ENCODE measurements around the gene GABBR2. TPM values are rescaled to one million over a fixed set of nuclear protein-coding genes. Genes with fewer than 3 reads are reported as not detected.

The GABBR2 gene
- total and polyA plus RNA-seq, 2 experiments from 2014 or later: 0.89 to 1.3 TPM

- TF ChIP-seq ZNF462 (CRISPR knock-in tag; IDR thresholded peaks at IDR 0.05) (no peak), CREB1 (CRISPR knock-in tag; IDR thresholded peaks at IDR 0.05; ENCODE audit: low read depth) (no peak), EZH2 (IDR thresholded peaks at IDR 0.05; ENCODE audit: low read depth, unreplicated experiment) (no peak), STAT1 (IDR thresholded peaks at IDR 0.05; ENCODE audit: unreplicated experiment) (no peak)
Observed at GRCh38 chr9:98702340-98702739, 6.4 kb downstream of the GABBR2 start (continued).

DNA sequence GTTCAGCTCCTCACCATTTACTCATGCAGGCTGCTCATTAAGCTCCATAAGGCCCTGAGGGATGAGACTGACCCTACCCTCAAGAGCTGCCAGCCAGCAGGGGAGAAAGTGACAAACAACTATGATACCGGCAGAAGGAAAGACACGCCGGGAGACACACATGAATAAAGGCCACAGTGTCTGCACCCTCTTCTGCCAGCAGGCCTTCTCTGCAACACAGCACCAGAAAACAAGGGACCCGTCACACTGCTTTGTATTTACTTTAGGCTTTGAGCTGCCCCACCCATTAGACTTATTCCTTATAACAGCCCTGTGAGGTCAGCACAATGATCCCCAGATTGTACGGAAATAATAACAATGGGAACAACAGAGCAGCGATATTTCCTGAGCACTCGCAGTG lies 7.2 kb downstream of the GABBR2 start:
- Mint-ChIP-seq H3K9me3 (no peaks in the 10 kb centered on the region; the same call in 2 of the 3 replicates), H3K4me1 (peaks cover under 1% of the 10 kb centered on the region; the same call in 1 of the 3 replicates), H3K4me3 (no peak overlapping the region), H3K27ac (no peak overlapping the region), H3K36me3 (ENCODE audit: low read depth) (no peaks in the 10 kb centered on the region), H3K27me3 (ENCODE audit: insufficient read depth, low read depth, poor library complexity) (peaks cover 24% of the 10 kb centered on the region)
- H4K20me1 ChIP-seq (replicated peaks; ENCODE audit: insufficient read depth): peaks cover 4% of the 10 kb centered on the region; the same call in 1 of the 2 replicates
- no peak overlapping the region for H3K27ac ChIP-seq (ENCODE audit: low read depth)
- H3K9me2 ChIP-seq (ENCODE audit: insufficient read depth): no peaks in the 10 kb centered on the region
- H3K4me1 ChIP-seq (ENCODE audit: insufficient read depth): peaks cover 3% of the 10 kb centered on the region; the same call in 1 of the 2 replicates
- no peak for DNase-seq (ENCODE audit: low spot score)
- peaks cover 19% of the 10 kb centered on the region for H3K27me3 ChIP-seq (ENCODE audit: insufficient read depth)
- H2AFZ ChIP-seq: no peak overlapping the region
- H3K4me3 ChIP-seq: no peak overlapping the region
- no peaks in the 10 kb centered on the region for H3F3A ChIP-seq (replicated peaks; ENCODE audit: low read depth)
- no peaks in the 10 kb centered on the region for H3K79me2 ChIP-seq (replicated peaks; ENCODE audit: insufficient read depth)
- H3K4me2 ChIP-seq: no peak overlapping the region
- ATAC-seq: no peak
- TF ChIP-seq EZH2 (IDR thresholded peaks at IDR 0.05; ENCODE audit: low read depth, unreplicated experiment) (no peak), ZNF114 (CRISPR knock-in tag; IDR thresholded peaks at IDR 0.05) (no peak), POLR2AphosphoS5 (IDR thresholded peaks at IDR 0.05; ENCODE audit: low read depth) (no peak)
- H3K36me3 ChIP-seq (ENCODE audit: insufficient read depth): no peaks in the 10 kb centered on the region

Data from GM23338 (cell line).